HG03378 (cell line): ENCODE data around the gene ZBTB4.
A peak's percentile ranks its signal among the peaks of the same experiment; 100 is the strongest.
"Not testable (repeated sequence)": the region's sequence is repeated elsewhere in the genome, so short reads cannot be mapped to it uniquely, and the experiment has no call there.

Experiments
- ATAC-seq: cut with Tn5 transposase; IDR thresholded peaks from one replicate; pipeline ENCODE4 v1.9.1; 2021; ENCODE audit warnings: mild to moderate bottlenecking, moderate library complexity; ENCODE audit not compliant: unreplicated experiment

Gene ZBTB4

GRCh38 chr17:7496470-7497183 is 17.2 kb upstream of the ZBTB4 start:
- ATAC-seq: no peak

GRCh38 chr17:7495906-7496434 is 16.5 kb upstream of the ZBTB4 start:
- ATAC-seq: no peak

- ATAC-seq: no peak
These were observed 14.5 kb upstream of the ZBTB4 start for GRCh38 chr17:7493941-7494340.

- ATAC-seq: no peak
These were observed 12.2 kb upstream of the ZBTB4 start for GRCh38 chr17:7491583-7491982.

GRCh38 chr17:7490144-7490543 is 10.7 kb upstream of the ZBTB4 start:
- ATAC-seq: no peak

GRCh38 chr17:7486181-7486580 is 6.8 kb upstream of the ZBTB4 start:
- ATAC-seq: no peak

GRCh38 chr17:7484919-7485377 is 5.5 kb upstream of the ZBTB4 start:
- ATAC-seq: no peak

GRCh38 chr17:7484067-7484918 is 4.9 kb upstream of the ZBTB4 start, which contains the start of gene POLR2A:
Gene POLR2A (plus strand): TSS chr17:7484366.
- ATAC-seq: peak; percentile 51

GRCh38 chr17:7483255-7484066 is 4.0 kb upstream of the ZBTB4 start:
- peak; percentile 36 for ATAC-seq

GRCh38 chr17:7482742-7483088 is 3.3 kb upstream of the ZBTB4 start:
- ATAC-seq: not testable (repeated sequence)

- not testable (repeated sequence) for ATAC-seq
These were observed 2.7 kb upstream of the ZBTB4 start for GRCh38 chr17:7481842-7482741.

GRCh38 chr17:7481275-7481674 is 1.8 kb upstream of the ZBTB4 start, which contains the start of gene SLC35G6:
Gene SLC35G6 (plus strand): TSS chr17:7481446. CDS start chr17:7481517, 71 bp downstream.
- ATAC-seq: not testable (repeated sequence)

GRCh38 chr17:7480089-7480384 is 606 bp upstream of the ZBTB4 start:
- no peak for ATAC-seq

GRCh38 chr17:7478276-7479212 is 887 bp downstream of the ZBTB4 start:
- no peak for ATAC-seq

- no peak for ATAC-seq
These were observed 1.8 kb downstream of the ZBTB4 start for GRCh38 chr17:7477392-7478275.

GRCh38 chr17:7476951-7477350 is 2.5 kb downstream of the ZBTB4 start:
- ATAC-seq: no peak

- ATAC-seq: no peak
These were observed 2.9 kb downstream of the ZBTB4 start for GRCh38 chr17:7476494-7476893.
